HG03045 (cell line): ENCODE data around the gene NSL1.
A peak's percentile ranks its signal among the peaks of the same experiment; 100 is the strongest.
"Not testable (repeated sequence)": the region's sequence is repeated elsewhere in the genome, so short reads cannot be mapped to it uniquely, and the experiment has no call there.

Experiments used
- ATAC-seq: cut with Tn5 transposase; IDR thresholded peaks from one replicate; pipeline ENCODE4 v1.9.1; 2021; ENCODE audit warnings: mild to moderate bottlenecking, moderate library complexity; ENCODE audit not compliant: unreplicated experiment

The NSL1 gene

GRCh38 chr1:212752934-212753497 lies 38.6 kb downstream of the NSL1 start:
- ATAC-seq: no peak

GRCh38 chr1:212752252-212752933 lies 39.2 kb downstream of the NSL1 start:
- no peak for ATAC-seq

GRCh38 chr1:212749821-212750535 lies 41.6 kb downstream of the NSL1 start:
- no peak for ATAC-seq

GRCh38 chr1:212746546-212746945 lies 45.0 kb downstream of the NSL1 start:
- no peak for ATAC-seq

- no peak for ATAC-seq
Measured at GRCh38 chr1:212745303-212745702, 46.3 kb downstream of the NSL1 start.

- no peak for ATAC-seq
Measured at GRCh38 chr1:212743901-212744475, 47.6 kb downstream of the NSL1 start.

GRCh38 chr1:212738330-212738729 lies 53.2 kb downstream of the NSL1 start:
- ATAC-seq: no peak

GRCh38 chr1:212737559-212737958 lies 54.0 kb downstream of the NSL1 start:
- ATAC-seq: no peak

GRCh38 chr1:212733109-212733508 lies 58.5 kb downstream of the NSL1 start:
- no peak for ATAC-seq

GRCh38 chr1:212731630-212732029 lies 59.9 kb downstream of the NSL1 start:
- ATAC-seq: no peak

- no peak for ATAC-seq
Measured at GRCh38 chr1:212728606-212729005, 63.0 kb downstream of the NSL1 start.

- ATAC-seq: no peak
Measured at GRCh38 chr1:212727386-212728181, 64.0 kb downstream of the NSL1 start.

GRCh38 chr1:212724679-212725078 lies 66.9 kb downstream of the NSL1 start:
- not testable (repeated sequence) for ATAC-seq

GRCh38 chr1:212722270-212722957 lies 69.2 kb downstream of the NSL1 start:
- ATAC-seq: no peak

GRCh38 chr1:212721388-212722247 lies 70.0 kb downstream of the NSL1 start:
- ATAC-seq: peak; percentile 46

- no peak for ATAC-seq
Measured at GRCh38 chr1:212719633-212720032, 71.9 kb downstream of the NSL1 start.

GRCh38 chr1:212718499-212718898 lies 73.1 kb downstream of the NSL1 start:
- ATAC-seq: no peak

- ATAC-seq: no peak
Measured at GRCh38 chr1:212716161-212716560, 75.4 kb downstream of the NSL1 start.

- ATAC-seq: no peak
Measured at GRCh38 chr1:212713465-212714136, 78.0 kb downstream of the NSL1 start.
